Liver (tissue), 3 donors: ENCODE results near the gene NR6A1.

Source experiments
- CTCF ChIP-seq: fragments of 150-350 bp; IDR thresholded peaks from 2 replicates; pipeline ENCODE4 v1.5.1; 2017; ENCODE audit warnings: improper control_type of control experiment, low read depth, low read length; ENCODE audit not compliant: missing input control
- MAX ChIP-seq: IDR thresholded peaks from 2 replicates; pipeline ENCODE4 v1.6.1; 2016; ENCODE audit warnings: antibody characterized with exemption
- RAD21 ChIP-seq, 2 donors: IDR thresholded peaks; 2 replicates each; pipeline ENCODE4 v1.6.1; 2016; ENCODE audit warnings: antibody characterized with exemption in 2 of 2, mild to moderate bottlenecking in 2 of 2
- REST ChIP-seq: IDR thresholded peaks from 2 replicates; pipeline ENCODE4 v1.6.1; 2016; ENCODE audit warnings: antibody characterized with exemption, mild to moderate bottlenecking
- SP1 ChIP-seq: IDR thresholded peaks from 2 replicates; pipeline ENCODE4 v1.6.1; 2018; ENCODE audit warnings: antibody characterized with exemption, mild to moderate bottlenecking
- donor health status: healthy.
- donor health status: healthy.

GRCh38 chr9:124595743-124596142 lies 175.4 kb downstream of the NR6A1 start:
- TF ChIP-seq CTCF (no peak), RAD21 (IDR thresholded peaks at IDR 0.05) (peak; percentile 19 to 28), REST (no peak), SP1 (peak; percentile 56), MAX (peak; percentile 68)
